ENCODE results near the gene TFCP2. TPM values are rescaled to one million over a fixed set of nuclear protein-coding genes. Genes with fewer than 3 reads are reported as not detected.
A peak's percentile ranks its signal among the peaks of the same experiment; 100 is the strongest.
"Not testable (repeated sequence)": the region's sequence is repeated elsewhere in the genome, so short reads cannot be mapped to it uniquely, and the experiment has no call there.

The TFCP2 gene
- 28.5 TPM for polyA plus RNA-seq (2013, experiment 1 of 2)
- 29.8 TPM for polyA plus RNA-seq (2013, experiment 2 of 2)

DNA sequence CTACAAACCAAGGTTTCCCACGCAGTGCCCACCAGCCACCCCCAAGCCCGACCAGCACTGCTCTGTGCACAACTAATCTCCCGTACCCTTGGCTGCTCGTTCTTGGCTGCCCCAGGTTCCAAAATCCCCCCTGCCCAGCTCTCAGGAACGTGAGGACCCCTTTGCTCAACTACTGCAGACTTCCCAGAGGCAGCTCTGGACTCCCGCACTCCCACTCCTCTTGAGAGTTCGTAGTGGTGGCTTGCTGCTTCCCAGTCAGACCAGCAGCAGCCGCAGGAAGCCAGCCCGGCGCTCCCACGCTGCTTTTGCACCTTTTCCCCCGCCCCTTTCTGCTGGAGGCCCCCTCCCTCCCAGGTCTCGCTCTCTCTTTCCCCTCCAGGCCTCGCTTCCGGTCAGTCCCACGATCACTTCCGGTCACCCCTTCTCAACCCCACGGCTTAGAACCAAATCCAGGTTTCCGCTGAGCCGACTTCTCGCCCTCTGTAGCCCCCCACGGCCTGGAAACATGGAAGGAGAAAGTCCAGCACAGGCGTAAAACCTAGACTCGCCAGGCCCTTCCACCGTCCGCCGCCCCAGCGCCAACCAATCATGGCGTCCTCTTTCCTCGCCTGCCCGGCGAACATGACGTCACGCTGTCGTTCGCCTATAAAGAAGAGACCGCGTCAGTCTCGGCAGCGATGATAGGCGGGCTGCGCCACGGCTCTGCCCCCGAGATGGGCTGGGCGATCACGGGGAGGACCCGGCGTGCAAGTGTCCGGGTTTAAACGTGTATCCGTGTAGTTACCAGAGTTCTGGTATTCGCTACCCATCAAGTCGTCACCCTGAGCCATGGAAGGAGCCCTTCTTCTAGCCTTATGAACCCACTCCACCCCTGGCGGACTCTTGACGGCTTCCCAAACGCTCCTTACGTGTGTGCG, at the start of gene TFCP2:
TFCP2 (minus strand) TSS at position 621 of the 917 bp plus-strand sequence. CDS start 713 bp downstream, outside the sequence.
- Histone ChIP-seq H3K4me3 (ENCODE audit: low read length in 2 of 2) (peak within 1 kb of the TSS; percentile 69 to 88), H3K23ac (ENCODE audit: low read depth, low read length, poor library complexity) (peak within 1 kb of the TSS; percentile 76), H2AFZ (ENCODE audit: low read length) (peak within 1 kb of the TSS; percentile 91), H3K27me3 (ENCODE audit: control insufficient read depth in 3 of 3, insufficient read depth in 3 of 3, low read depth in 1 of 3, low read length in 3 of 3) (no peaks in the 10 kb centered on the region), H2BK12ac (ENCODE audit: low read length) (no peak within 1 kb of the TSS), H2BK120ac (ENCODE audit: low read depth, low read length) (no peak within 1 kb of the TSS), H2BK15ac (ENCODE audit: low read length) (no peak within 1 kb of the TSS), H2BK5ac (ENCODE audit: low read length) (peak within 1 kb of the TSS; percentile 85), H2AK5ac (ENCODE audit: low read depth, low read length) (no peak within 1 kb of the TSS), H4K8ac (ENCODE audit: low read depth, low read length) (no peak within 1 kb of the TSS), H4K91ac (ENCODE audit: low read depth, low read length, poor library complexity) (peak within 1 kb of the TSS; percentile 38), H3K14ac (ENCODE audit: low read length) (peak within 1 kb of the TSS; percentile 5), H3K9ac (ENCODE audit: low read depth, low read length, poor library complexity) (peak within 1 kb of the TSS; percentile 63), H3K9me3 (replicated peaks in 1 of 2; ENCODE audit: control insufficient read depth in 2 of 2, insufficient read depth in 1 of 2, low read depth in 1 of 2, low read length in 2 of 2) (no peaks in the 10 kb centered on the region), H3K4me2 (ENCODE audit: insufficient read depth, low read length, poor library complexity, severe bottlenecking) (peak within 1 kb of the TSS; percentile 54), H3K79me1 (ENCODE audit: low read depth, low read length) (no peaks in the 10 kb centered on the region), H3K4me1 (ENCODE audit: control insufficient read depth in 2 of 2, insufficient read depth in 1 of 2, low read depth in 1 of 2, low read length in 2 of 2) (peaks cover 0 to 2% of the 10 kb centered on the region in 2 donors), H3K36me3 (replicated peaks in 1 of 2; ENCODE audit: control insufficient read depth in 2 of 2, insufficient read depth in 2 of 2, low read length in 2 of 2) (no peaks in the 10 kb centered on the region), H3K4ac (ENCODE audit: low read length) (no peak within 1 kb of the TSS), H3K27ac (replicated peaks; ENCODE audit: low read length) (peak within 1 kb of the TSS; percentile 99), H3K18ac (ENCODE audit: low read length) (peak within 1 kb of the TSS; percentile 99)
- peak; percentile 92 for DNase-seq (ENCODE audit: low spot score)
- WGBS, 2 donors (ENCODE audit: extremely low coverage in 2 of 2, insufficient read length in 2 of 2, insufficient replicate concordance in 1 of 2) = no CpG with 5 or more reads among the region's 58 CpGs

- no peak overlapping the region for H3K4me2 ChIP-seq (ENCODE audit: insufficient read depth, low read length, poor library complexity, severe bottlenecking)
- DNase-seq (ENCODE audit: low spot score) = no peak
- H2BK5ac ChIP-seq (ENCODE audit: low read length) = no peak overlapping the region
- H3K14ac ChIP-seq (ENCODE audit: low read length) = no peak overlapping the region
- H2BK12ac ChIP-seq (ENCODE audit: low read length) = no peak overlapping the region
- peaks cover 8 to 11% of the 10 kb centered on the region in 2 donors for H3K4me1 ChIP-seq (ENCODE audit: control insufficient read depth in 2 of 2, insufficient read depth in 1 of 2, low read depth in 1 of 2, low read length in 2 of 2)
- no peak overlapping the region for H4K91ac ChIP-seq (ENCODE audit: low read depth, low read length, poor library complexity)
- H3K18ac ChIP-seq (ENCODE audit: low read length) = no peak overlapping the region
- WGBS, 2 donors (ENCODE audit: extremely low coverage in 2 of 2, insufficient read length in 2 of 2, insufficient replicate concordance in 1 of 2) = 100% methylated on average over 3 of the region's 7 CpGs; no CpG with 5 or more reads in 1 of the 2 donors
- H2BK15ac ChIP-seq (ENCODE audit: low read length) = no peak overlapping the region
- no peak overlapping the region for H3K4ac ChIP-seq (ENCODE audit: low read length)
- no peak overlapping the region for H4K8ac ChIP-seq (ENCODE audit: low read depth, low read length)
- no peak overlapping the region for H3K23ac ChIP-seq (ENCODE audit: low read depth, low read length, poor library complexity)
- H2AK5ac ChIP-seq (ENCODE audit: low read depth, low read length) = no peak overlapping the region
- H2AFZ ChIP-seq (ENCODE audit: low read length) = no peak overlapping the region
- peaks cover 0 to 7% (median 0%) of the 10 kb centered on the region in 3 experiments for H3K27me3 ChIP-seq (ENCODE audit: control insufficient read depth in 3 of 3, insufficient read depth in 3 of 3, low read depth in 1 of 3, low read length in 3 of 3)
- no peak overlapping the region for H3K9ac ChIP-seq (ENCODE audit: low read depth, low read length, poor library complexity)
- H3K36me3 ChIP-seq (replicated peaks in 1 of 2; ENCODE audit: control insufficient read depth in 2 of 2, insufficient read depth in 2 of 2, low read length in 2 of 2) = no peaks in the 10 kb centered on the region
- H3K27ac ChIP-seq (replicated peaks; ENCODE audit: low read length) = no peak overlapping the region
- H3K4me3 ChIP-seq (ENCODE audit: low read length in 2 of 2) = no peak overlapping the region
- H2BK120ac ChIP-seq (ENCODE audit: low read depth, low read length) = no peak overlapping the region
- no peaks in the 10 kb centered on the region for H3K79me1 ChIP-seq (ENCODE audit: low read depth, low read length)
- no peaks in the 10 kb centered on the region for H3K9me3 ChIP-seq (replicated peaks in 1 of 2; ENCODE audit: control insufficient read depth in 2 of 2, insufficient read depth in 1 of 2, low read depth in 1 of 2, low read length in 2 of 2)
These were observed 49.5 kb upstream of the TFCP2 start for GRCh38 chr12:51222461-51222860.

DNA sequence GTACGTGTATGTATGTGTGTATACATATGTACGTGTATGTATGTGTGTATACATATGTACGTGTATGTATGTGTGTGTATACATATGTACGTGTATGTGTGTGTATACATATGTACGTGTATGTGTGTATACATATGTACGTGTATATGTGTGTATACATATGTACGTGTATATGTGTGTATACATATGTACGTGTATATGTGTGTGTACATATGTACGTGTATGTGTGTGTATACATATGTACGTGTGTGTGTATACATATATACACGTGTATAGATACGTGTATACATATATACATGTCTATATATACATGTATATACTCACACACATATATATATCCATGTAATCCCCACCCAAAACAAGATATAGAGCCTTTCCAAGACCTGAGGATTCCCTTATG, 46.9 kb upstream of the TFCP2 start:
- H3K4me3 ChIP-seq (ENCODE audit: low read length in 2 of 2); H3K27ac ChIP-seq (replicated peaks; ENCODE audit: low read length): not testable (repeated sequence)
- no CpG with 5 or more reads among the region's 12 CpGs for WGBS, 2 donors (ENCODE audit: extremely low coverage in 2 of 2, insufficient read length in 2 of 2, insufficient replicate concordance in 1 of 2)

DNA sequence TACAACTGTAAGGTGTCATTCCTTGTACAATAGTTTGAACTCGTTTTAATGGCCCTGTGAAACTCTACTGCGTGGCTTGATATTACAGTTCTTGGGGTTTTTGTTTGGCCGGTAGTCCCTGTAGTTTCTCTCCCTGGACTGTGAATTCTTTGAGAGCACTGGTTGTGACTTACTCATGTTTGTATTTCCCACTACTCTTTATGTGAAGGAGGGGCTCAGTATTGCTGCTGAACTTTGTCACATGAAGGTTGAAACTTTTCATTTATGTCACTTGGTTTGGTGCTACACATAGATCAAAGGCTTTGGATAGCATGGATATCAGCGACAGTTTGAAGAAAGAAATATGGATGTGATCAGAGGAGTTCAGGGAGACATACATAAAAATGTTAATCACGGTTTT, 46.4 kb upstream of the TFCP2 start:
- Histone ChIP-seq H3K27me3 (ENCODE audit: control insufficient read depth in 3 of 3, insufficient read depth in 3 of 3, low read depth in 1 of 3, low read length in 3 of 3) (peaks cover 0 to 7% (median 0%) of the 10 kb centered on the region in 3 experiments), H2AK5ac (ENCODE audit: low read depth, low read length) (no peak overlapping the region), H3K4me1 (ENCODE audit: control insufficient read depth in 2 of 2, insufficient read depth in 1 of 2, low read depth in 1 of 2, low read length in 2 of 2) (peaks cover 8 to 9% of the 10 kb centered on the region in 2 donors), H3K9me3 (replicated peaks in 1 of 2; ENCODE audit: control insufficient read depth in 2 of 2, insufficient read depth in 1 of 2, low read depth in 1 of 2, low read length in 2 of 2) (no peaks in the 10 kb centered on the region), H4K8ac (ENCODE audit: low read depth, low read length) (no peak overlapping the region), H4K91ac (ENCODE audit: low read depth, low read length, poor library complexity) (no peak overlapping the region), H3K4me3 (ENCODE audit: low read length in 2 of 2) (no peak overlapping the region), H3K79me1 (ENCODE audit: low read depth, low read length) (no peaks in the 10 kb centered on the region), H3K18ac (ENCODE audit: low read length) (no peak overlapping the region), H3K27ac (replicated peaks; ENCODE audit: low read length) (no peak overlapping the region), H3K14ac (ENCODE audit: low read length) (no peak overlapping the region), H2BK15ac (ENCODE audit: low read length) (no peak overlapping the region), H2BK5ac (ENCODE audit: low read length) (no peak overlapping the region), H3K23ac (ENCODE audit: low read depth, low read length, poor library complexity) (no peak overlapping the region), H3K9ac (ENCODE audit: low read depth, low read length, poor library complexity) (no peak overlapping the region), H3K4ac (ENCODE audit: low read length) (no peak overlapping the region), H3K36me3 (replicated peaks in 1 of 2; ENCODE audit: control insufficient read depth in 2 of 2, insufficient read depth in 2 of 2, low read length in 2 of 2) (no peaks in the 10 kb centered on the region), H2AFZ (ENCODE audit: low read length) (no peak overlapping the region), H3K4me2 (ENCODE audit: insufficient read depth, low read length, poor library complexity, severe bottlenecking) (no peak overlapping the region), H2BK12ac (ENCODE audit: low read length) (no peak overlapping the region), H2BK120ac (ENCODE audit: low read depth, low read length) (no peak overlapping the region)
- DNase-seq (ENCODE audit: low spot score) = no peak
- WGBS, 2 donors (ENCODE audit: extremely low coverage in 2 of 2, insufficient read length in 2 of 2, insufficient replicate concordance in 1 of 2) = no CpG with 5 or more reads among the region's 5 CpGs

More for the DNA sequence above, 46.9 kb upstream of the TFCP2 start:
- H2AK5ac ChIP-seq (ENCODE audit: low read depth, low read length); H3K18ac ChIP-seq (ENCODE audit: low read length); H3K14ac ChIP-seq (ENCODE audit: low read length); H2BK15ac ChIP-seq (ENCODE audit: low read length); H3K23ac ChIP-seq (ENCODE audit: low read depth, low read length, poor library complexity); H3K27me3 ChIP-seq (ENCODE audit: control insufficient read depth in 3 of 3, insufficient read depth in 3 of 3, low read depth in 1 of 3, low read length in 3 of 3); H3K36me3 ChIP-seq (replicated peaks in 1 of 2; ENCODE audit: control insufficient read depth in 2 of 2, insufficient read depth in 2 of 2, low read length in 2 of 2); H4K8ac ChIP-seq (ENCODE audit: low read depth, low read length); H3K79me1 ChIP-seq (ENCODE audit: low read depth, low read length); DNase-seq (ENCODE audit: low spot score); H3K9ac ChIP-seq (ENCODE audit: low read depth, low read length, poor library complexity); H3K4me1 ChIP-seq (ENCODE audit: control insufficient read depth in 2 of 2, insufficient read depth in 1 of 2, low read depth in 1 of 2, low read length in 2 of 2); H3K4me2 ChIP-seq (ENCODE audit: insufficient read depth, low read length, poor library complexity, severe bottlenecking); H2BK120ac ChIP-seq (ENCODE audit: low read depth, low read length); H4K91ac ChIP-seq (ENCODE audit: low read depth, low read length, poor library complexity); H2AFZ ChIP-seq (ENCODE audit: low read length); H3K4ac ChIP-seq (ENCODE audit: low read length); H2BK12ac ChIP-seq (ENCODE audit: low read length); H2BK5ac ChIP-seq (ENCODE audit: low read length); H3K9me3 ChIP-seq (replicated peaks in 1 of 2; ENCODE audit: control insufficient read depth in 2 of 2, insufficient read depth in 1 of 2, low read depth in 1 of 2, low read length in 2 of 2): not testable (repeated sequence)

Data from neuronal stem cell (in vitro differentiated cells).